Smooth muscle cell (in vitro differentiated cells): ENCODE data around the gene CDH6. TPM values are rescaled to one million over a fixed set of nuclear protein-coding genes. Genes with fewer than 3 reads are reported as not detected.

ENCODE experiments used
- DNase-seq: peaks from one replicate; lab custom pipeline; 2025; ENCODE audit not compliant: unreplicated experiment; lab: John Stamatoyannopoulos, UW
- H2AFZ ChIP-seq: fragments of 200-600 bp; sonication (generic); 2 replicates; pipeline ENCODE4 v1.6.0; 2016; ENCODE audit warnings: antibody characterized with exemption, low read depth, mild to moderate bottlenecking
- H3F3A ChIP-seq: fragments of 200-600 bp; sonication (generic); 2 replicates; pipeline ENCODE4 v1.6.0; 2017; ENCODE audit warnings: antibody characterized with exemption, low read depth
- H3K27ac ChIP-seq: fragments of 200-600 bp; sonication (generic); 2 replicates; pipeline ENCODE4 v1.5.1; 2016; ENCODE audit warnings: low read depth, mild to moderate bottlenecking
- H3K27me3 ChIP-seq: fragments of 200-600 bp; sonication (generic); 2 replicates; pipeline ENCODE4 v1.6.1; 2016; ENCODE audit warnings: low read depth, mild to moderate bottlenecking
- H3K36me3 ChIP-seq: fragments of 200-600 bp; sonication (generic); 2 replicates; pipeline ENCODE4 v1.5.1; 2016; ENCODE audit warnings: low read depth
- H3K4me1 ChIP-seq: fragments of 200-600 bp; sonication (generic); 2 replicates; pipeline ENCODE4 v1.5.1; 2016; ENCODE audit warnings: low read depth
- H3K4me2 ChIP-seq: fragments of 200-600 bp; sonication (generic); 2 replicates; pipeline ENCODE4 v1.6.0; 2016; ENCODE audit warnings: mild to moderate bottlenecking
- H3K4me3 ChIP-seq: fragments of 200-600 bp; sonication (generic); 2 replicates; pipeline ENCODE4 v1.5.1; 2016; ENCODE audit warnings: mild to moderate bottlenecking
- H3K79me2 ChIP-seq: fragments of 200-600 bp; sonication (generic); 2 replicates; pipeline ENCODE4 v1.6.0; 2016; ENCODE audit warnings: low read depth, mild to moderate bottlenecking
- H3K9ac ChIP-seq: fragments of 200-600 bp; sonication (generic); 2 replicates; pipeline ENCODE4 v1.6.0; 2016; ENCODE audit warnings: low read depth
- H3K9me3 ChIP-seq: fragments of 200-600 bp; sonication (generic); replicated peaks from 2 replicates; pipeline ENCODE4 v1.5.1; 2016; ENCODE audit warnings: low read depth
- H4K20me1 ChIP-seq: fragments of 200-600 bp; sonication (generic); 2 replicates; pipeline ENCODE4 v1.6.0; 2016; ENCODE audit warnings: low read depth
- WGBS: methylation state at CpG from one replicate; pipeline ENCODE4 v1.1.7; 2016; ENCODE audit warnings: low lambda C conversion rate; 5-methylcytosine and 5-hydroxymethylcytosine counted together
- polyA plus RNA-seq: library from polyadenylated mRNA; unstranded; fragments of >200 nt; fragmentation: Nextera tagmentation; extraction: Ambion mirVana; gene quantifications from 2 replicates; pipeline ENCODE4 v1.2.1, GENCODE V29; 2016
- total RNA-seq: library from RNA; depleted of rRNA; stranded (reverse); fragments of >200 nt; gene quantifications from 2 replicates; pipeline ENCODE4 v1.2.3, GENCODE V29; 2014
- TF ChIP-seq, protein P1 (sequence below): fragments of 200-600 bp; sonication (generic); IDR thresholded peaks from 2 replicates; pipeline ENCODE4 v1.5.1; 2017; ENCODE audit warnings: borderline replicate concordance, mild to moderate bottlenecking, antibody characterized with exemption; ENCODE audit not compliant: insufficient read depth, poor library complexity, severe bottlenecking

The CDH6 gene
- total and polyA plus RNA-seq, 2 experiments from 2014 or later: 1.5 to 5.9 TPM

- TF ChIP-seq, protein P1, sequence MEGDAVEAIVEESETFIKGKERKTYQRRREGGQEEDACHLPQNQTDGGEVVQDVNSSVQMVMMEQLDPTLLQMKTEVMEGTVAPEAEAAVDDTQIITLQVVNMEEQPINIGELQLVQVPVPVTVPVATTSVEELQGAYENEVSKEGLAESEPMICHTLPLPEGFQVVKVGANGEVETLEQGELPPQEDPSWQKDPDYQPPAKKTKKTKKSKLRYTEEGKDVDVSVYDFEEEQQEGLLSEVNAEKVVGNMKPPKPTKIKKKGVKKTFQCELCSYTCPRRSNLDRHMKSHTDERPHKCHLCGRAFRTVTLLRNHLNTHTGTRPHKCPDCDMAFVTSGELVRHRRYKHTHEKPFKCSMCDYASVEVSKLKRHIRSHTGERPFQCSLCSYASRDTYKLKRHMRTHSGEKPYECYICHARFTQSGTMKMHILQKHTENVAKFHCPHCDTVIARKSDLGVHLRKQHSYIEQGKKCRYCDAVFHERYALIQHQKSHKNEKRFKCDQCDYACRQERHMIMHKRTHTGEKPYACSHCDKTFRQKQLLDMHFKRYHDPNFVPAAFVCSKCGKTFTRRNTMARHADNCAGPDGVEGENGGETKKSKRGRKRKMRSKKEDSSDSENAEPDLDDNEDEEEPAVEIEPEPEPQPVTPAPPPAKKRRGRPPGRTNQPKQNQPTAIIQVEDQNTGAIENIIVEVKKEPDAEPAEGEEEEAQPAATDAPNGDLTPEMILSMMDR: no peak
- Histone ChIP-seq H3K27ac (no peak overlapping the region), H3K9me3 (no peaks in the 10 kb centered on the region), H3K79me2 (no peaks in the 10 kb centered on the region), H3K9ac (no peak overlapping the region), H4K20me1 (no peaks in the 10 kb centered on the region), H3K4me1 (no peaks in the 10 kb centered on the region), H3F3A (no peaks in the 10 kb centered on the region), H3K4me3 (no peak overlapping the region), H3K4me2 (no peak overlapping the region), H3K36me3 (no peaks in the 10 kb centered on the region), H3K27me3 (no peaks in the 10 kb centered on the region), H2AFZ (no peak overlapping the region)
- WGBS: 64% methylated on average over 2 of the region's 2 CpGs
- DNase-seq: no peak
Observed at GRCh38 chr5:31153521-31153920, 40.0 kb upstream of the CDH6 start.

- no peaks in the 10 kb centered on the region for H4K20me1 ChIP-seq
- H3F3A ChIP-seq: no peaks in the 10 kb centered on the region
- no peak overlapping the region for H3K9ac ChIP-seq
- no peaks in the 10 kb centered on the region for H3K27me3 ChIP-seq
- H2AFZ ChIP-seq: no peak overlapping the region
- 82% methylated on average over 3 of the region's 3 CpGs for WGBS
- H3K4me1 ChIP-seq: peaks cover 8% of the 10 kb centered on the region
- H3K79me2 ChIP-seq: no peaks in the 10 kb centered on the region
- no peaks in the 10 kb centered on the region for H3K36me3 ChIP-seq
- no peak for DNase-seq
- no peak overlapping the region for H3K4me2 ChIP-seq
- H3K27ac ChIP-seq: no peak overlapping the region
- H3K9me3 ChIP-seq: no peaks in the 10 kb centered on the region
- no peak overlapping the region for H3K4me3 ChIP-seq
- TF ChIP-seq, protein P1: no peak
Observed at GRCh38 chr5:31156631-31157160, 36.8 kb upstream of the CDH6 start.

GRCh38 chr5:31157720-31158119 is 35.8 kb upstream of the CDH6 start:
- DNase-seq: no peak
- Histone ChIP-seq H3K4me1 (peaks cover 18% of the 10 kb centered on the region), H3F3A (no peaks in the 10 kb centered on the region), H3K4me3 (no peak overlapping the region), H3K4me2 (no peak overlapping the region), H2AFZ (peak overlapping the region; percentile 13), H3K9me3 (no peaks in the 10 kb centered on the region), H3K36me3 (no peaks in the 10 kb centered on the region), H3K9ac (no peak overlapping the region), H4K20me1 (no peaks in the 10 kb centered on the region), H3K27ac (no peak overlapping the region), H3K27me3 (no peaks in the 10 kb centered on the region), H3K79me2 (no peaks in the 10 kb centered on the region)
- 61% methylated on average over 5 of the region's 5 CpGs for WGBS
- TF ChIP-seq, protein P1: no peak

GRCh38 chr5:31158686-31159085 is 34.8 kb upstream of the CDH6 start:
- DNase-seq: no peak
- Histone ChIP-seq H3K79me2 (no peaks in the 10 kb centered on the region), H3K4me2 (no peak overlapping the region)

More at GRCh38 chr5:31158686-31159085, 34.8 kb upstream of the CDH6 start:
- Histone ChIP-seq H3K27me3 (no peaks in the 10 kb centered on the region), H3K36me3 (no peaks in the 10 kb centered on the region), H3K9me3 (no peaks in the 10 kb centered on the region), H3K27ac (no peak overlapping the region), H3F3A (no peaks in the 10 kb centered on the region), H3K9ac (no peak overlapping the region), H2AFZ (no peak overlapping the region), H3K4me1 (peaks cover 18% of the 10 kb centered on the region), H3K4me3 (no peak overlapping the region), H4K20me1 (no peaks in the 10 kb centered on the region)
- TF ChIP-seq, protein P1: no peak
- 75% methylated on average over 1 of the region's 1 CpG for WGBS
